GM12874 (cell line): Measurements from ENCODE around the gene PTPRK.

ENCODE experiments used
- TF ChIP-seq, protein P1 (sequence below): IDR thresholded peaks from 2 replicates; pipeline ENCODE4 v1.5.1; 2011; ENCODE audit warnings: low read depth, mild to moderate bottlenecking, control low read depth, low read length, moderate library complexity; ENCODE audit not compliant: insufficient read depth

Gene PTPRK

DNA sequence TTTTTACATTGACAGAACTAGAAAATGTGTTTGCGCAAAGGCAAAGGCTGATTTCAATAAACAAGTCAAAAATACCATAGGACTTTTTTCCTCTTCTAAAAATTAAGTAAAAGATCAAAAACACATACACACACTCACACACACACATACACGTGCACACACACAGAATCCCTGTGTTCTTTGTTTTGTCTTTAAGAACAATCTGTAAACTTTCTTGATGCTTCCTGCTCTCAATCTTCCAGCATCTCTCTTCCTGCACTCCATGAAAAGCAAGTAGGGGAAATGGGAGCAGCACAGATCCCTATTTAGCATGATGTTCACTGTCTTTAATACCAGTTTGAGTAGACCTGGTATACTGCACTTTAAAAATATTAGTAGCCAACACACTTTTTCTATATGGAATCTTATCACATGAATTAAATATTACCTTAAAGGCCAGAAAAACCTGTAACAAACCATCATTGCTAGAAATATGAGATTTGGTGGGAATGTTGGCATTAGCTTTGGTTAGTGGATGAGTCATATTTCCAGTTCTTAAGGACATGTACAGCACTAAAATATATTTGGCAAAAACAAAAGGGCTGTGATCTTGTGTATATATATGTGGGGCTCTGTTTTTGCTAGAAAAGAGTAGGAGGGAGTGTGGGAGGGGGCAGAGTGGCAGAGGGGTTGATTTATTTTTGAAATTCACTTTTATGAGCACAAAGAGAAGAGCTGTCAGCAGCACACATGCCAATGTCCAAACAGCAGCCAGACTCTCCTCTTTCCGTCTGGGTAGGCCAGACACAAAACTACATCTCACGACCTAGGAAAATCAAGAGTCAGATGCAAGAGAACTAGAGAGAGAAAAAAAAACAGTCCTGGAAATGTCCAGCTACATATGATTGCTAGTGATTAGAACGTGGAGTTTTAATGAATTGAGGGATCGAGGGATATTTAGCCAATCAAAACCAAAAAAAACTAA lies 4.6 kb downstream of the PTPRK start:
- TF ChIP-seq, protein P1, sequence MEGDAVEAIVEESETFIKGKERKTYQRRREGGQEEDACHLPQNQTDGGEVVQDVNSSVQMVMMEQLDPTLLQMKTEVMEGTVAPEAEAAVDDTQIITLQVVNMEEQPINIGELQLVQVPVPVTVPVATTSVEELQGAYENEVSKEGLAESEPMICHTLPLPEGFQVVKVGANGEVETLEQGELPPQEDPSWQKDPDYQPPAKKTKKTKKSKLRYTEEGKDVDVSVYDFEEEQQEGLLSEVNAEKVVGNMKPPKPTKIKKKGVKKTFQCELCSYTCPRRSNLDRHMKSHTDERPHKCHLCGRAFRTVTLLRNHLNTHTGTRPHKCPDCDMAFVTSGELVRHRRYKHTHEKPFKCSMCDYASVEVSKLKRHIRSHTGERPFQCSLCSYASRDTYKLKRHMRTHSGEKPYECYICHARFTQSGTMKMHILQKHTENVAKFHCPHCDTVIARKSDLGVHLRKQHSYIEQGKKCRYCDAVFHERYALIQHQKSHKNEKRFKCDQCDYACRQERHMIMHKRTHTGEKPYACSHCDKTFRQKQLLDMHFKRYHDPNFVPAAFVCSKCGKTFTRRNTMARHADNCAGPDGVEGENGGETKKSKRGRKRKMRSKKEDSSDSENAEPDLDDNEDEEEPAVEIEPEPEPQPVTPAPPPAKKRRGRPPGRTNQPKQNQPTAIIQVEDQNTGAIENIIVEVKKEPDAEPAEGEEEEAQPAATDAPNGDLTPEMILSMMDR, result no peak

DNA sequence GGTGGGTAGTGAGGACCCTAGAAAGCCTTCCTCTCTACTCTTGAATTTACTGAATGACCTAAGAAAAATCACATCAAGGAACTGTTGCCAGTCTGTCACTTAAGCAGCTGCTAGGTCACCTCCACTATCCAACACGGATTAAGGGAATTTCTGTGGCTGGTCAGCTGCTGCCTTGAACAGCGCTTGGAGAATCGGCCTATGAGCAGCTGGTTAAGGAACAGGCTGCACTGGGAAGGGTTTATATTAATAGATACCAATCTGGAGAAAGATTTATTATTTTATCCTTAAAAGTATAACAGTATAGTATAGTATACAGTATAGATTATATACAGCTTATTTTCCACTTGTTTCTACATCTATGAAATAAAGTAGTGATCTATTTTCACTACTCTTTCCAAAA lies 6.5 kb downstream of the PTPRK start:
- TF ChIP-seq, protein P1, result no peak

DNA sequence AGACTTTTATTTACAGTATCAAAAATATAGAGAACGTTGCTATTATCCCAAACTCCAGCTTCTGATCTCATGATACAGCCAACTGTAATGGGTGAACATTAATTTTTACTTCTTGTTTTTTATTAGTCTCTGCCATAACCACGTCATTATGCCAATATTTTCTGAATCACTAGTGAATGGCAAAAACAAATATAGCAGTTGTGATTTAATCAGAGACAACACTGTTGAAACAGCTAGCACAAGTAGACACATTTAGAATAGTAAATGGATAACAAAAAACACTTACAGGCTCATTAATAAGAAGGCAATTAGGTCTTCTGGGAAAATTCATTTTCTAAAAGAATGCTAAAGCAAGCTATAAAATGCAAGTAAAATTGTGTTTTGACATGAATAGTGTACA lies 8.1 kb downstream of the PTPRK start:
- TF ChIP-seq, protein P1, result no peak

DNA sequence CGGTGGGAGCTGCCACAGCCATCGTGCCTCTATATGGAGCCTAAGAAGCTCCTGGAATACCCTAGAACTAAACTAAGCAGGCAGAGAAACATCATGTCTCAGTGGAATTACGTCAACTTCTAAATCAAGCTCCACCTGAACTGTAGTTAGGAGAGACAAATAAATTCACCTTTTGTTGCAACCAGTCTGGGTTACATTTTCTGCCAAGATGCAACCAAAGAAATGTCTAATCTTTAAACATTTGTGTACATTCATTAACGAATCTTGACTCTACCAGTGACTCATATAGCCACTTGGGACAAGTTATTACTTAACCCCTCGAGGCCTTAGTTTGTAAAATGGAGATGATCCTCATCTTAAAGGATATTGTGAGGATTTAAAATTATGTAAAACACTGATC lies 8.9 kb downstream of the PTPRK start:
- TF ChIP-seq, protein P1, result no peak

DNA sequence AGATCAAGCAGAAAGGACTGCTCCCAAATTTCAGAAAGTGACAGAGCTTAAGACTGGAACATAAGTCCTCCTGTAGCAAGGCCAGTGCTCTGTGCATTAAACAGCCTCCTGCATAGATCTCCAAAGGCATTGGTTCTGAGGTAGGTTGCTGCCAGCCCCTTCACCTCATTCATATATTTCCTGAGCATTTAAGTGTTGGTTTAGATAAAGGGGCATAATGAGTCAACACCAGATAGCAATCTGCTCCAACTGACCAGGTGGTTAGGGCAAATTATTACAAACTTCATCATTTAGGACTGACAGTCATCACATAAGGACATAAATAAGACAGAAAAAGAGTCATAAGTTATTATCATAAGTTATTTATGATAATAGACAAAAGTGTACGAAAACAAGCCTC lies 10.7 kb downstream of the PTPRK start:
- TF ChIP-seq, protein P1, result no peak

DNA sequence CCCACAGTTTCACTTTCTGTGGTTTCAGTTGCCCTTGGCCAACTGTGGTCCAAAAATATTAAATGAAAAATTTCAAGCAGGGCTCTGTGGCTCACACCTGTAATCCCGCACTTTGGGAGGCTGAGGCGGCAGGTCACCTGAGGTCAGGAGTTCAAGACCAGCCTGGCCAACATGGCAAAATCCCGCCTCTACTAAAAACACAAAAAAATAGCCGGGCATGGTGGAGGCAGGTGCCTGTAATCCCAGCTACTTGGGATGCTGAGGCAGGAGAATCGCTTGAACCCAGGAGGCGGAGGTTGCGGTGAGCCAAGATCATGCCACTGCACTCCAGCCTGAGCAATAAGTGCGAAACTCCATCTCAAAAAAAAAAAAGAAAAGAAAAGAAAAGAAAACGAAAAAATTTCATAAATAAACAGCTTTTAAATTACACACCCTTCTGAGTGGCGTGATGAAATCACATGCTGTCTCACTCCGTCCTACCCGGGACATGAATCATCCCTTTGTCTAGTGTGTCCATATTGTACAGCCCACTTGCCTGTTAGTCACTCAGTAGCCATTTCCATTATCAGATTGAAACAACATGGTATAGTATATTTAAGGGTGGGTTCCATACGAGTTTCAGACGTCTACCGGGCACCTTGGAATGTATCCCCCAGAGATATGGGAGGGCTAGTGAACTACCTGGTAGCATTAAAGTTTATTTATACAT lies 11.7 kb downstream of the PTPRK start:
- TF ChIP-seq, protein P1, result no peak
